K562 (cell line): ENCODE results near the gene ASCL2. TPM values are rescaled to one million over a fixed set of nuclear protein-coding genes. Genes with fewer than 3 reads are reported as not detected.

ENCODE experiments used
- DMBX1 ChIP-seq: fragments of 250-450 bp; sonication (Bioruptor Pico); IDR thresholded peaks from 2 replicates; pipeline ENCODE4 v1.8.0; 2022; ENCODE audit warnings: inconsistent platforms, mild to moderate bottlenecking, moderate library complexity, borderline replicate concordance
- E2F3 ChIP-seq: fragments of 250-450 bp; sonication (Bioruptor Pico); IDR thresholded peaks from 2 replicates; pipeline ENCODE4 v1.4.0; 2020; ENCODE audit warnings: mild to moderate bottlenecking
- MAFF ChIP-seq: IDR thresholded peaks from 2 replicates; pipeline ENCODE4 v1.6.1; 2012; ENCODE audit warnings: low read length, improper control_type of control experiment
- NFYB ChIP-seq: IDR thresholded peaks from 2 replicates; pipeline ENCODE4 v1.6.1; 2011; ENCODE audit warnings: mild to moderate bottlenecking, moderate library complexity; ENCODE audit not compliant: insufficient read length; ENCODE audit errors: extremely low read depth
- PRMT5 ChIP-seq: sonication (generic); formaldehyde crosslinking; IDR thresholded peaks from 2 replicates; pipeline ENCODE4 v1.5.0; 2020; ENCODE audit warnings: missing genetic modification reagents
- SIN3A ChIP-seq, 2 experiments: fragments of 150-350 bp in 1 of 2; IDR thresholded peaks; 2 replicates each; pipeline ENCODE4 v1.6.1; 2011 to 2016; ENCODE audit warnings: borderline replicate concordance in 2 of 2, low read depth in 2 of 2, low read length in 2 of 2, mild to moderate bottlenecking in 2 of 2, moderate library complexity in 2 of 2; ENCODE audit not compliant: control insufficient read depth in 1 of 2
- ZNF232 ChIP-seq: sonication (generic); formaldehyde crosslinking; IDR thresholded peaks from 2 replicates; pipeline ENCODE4 v1.8.0; 2022; ENCODE audit warnings: mild to moderate bottlenecking, missing genetic modification reagents
- ZNF589 ChIP-seq: fragments of 200-800 bp; sonication (Bioruptor generic); IDR thresholded peaks from 2 replicates; pipeline ENCODE4 v1.6.1; 2016; ENCODE audit warnings: low read depth, missing genetic modification characterization, missing compliant biosample characterization
- polyA plus RNA-seq, 8 experiments: library from polyadenylated mRNA; depleted of rRNA in 4 of 8; stranded (reverse) in 5 of 8; unstranded in 3 of 8; fragments of >200 nt; fragmentation: Nextera tagmentation in 2 of 8; fragmentation: Illumina TruSeq in 1 of 8; extraction: Ambion mirVana in 2 of 8; extraction: Trizol in 1 of 8; gene quantifications; 2 replicates each; pipeline versions ENCODE4 v1.2.1 to v1.2.3, GENCODE V29; 2011 to 2014; ENCODE audit warnings: inconsistent platforms in 1 of 8, missing spikeins in 1 of 8
- total RNA-seq, 7 experiments: library from RNA; depleted of rRNA in 6 of 7; stranded (reverse); fragments of >200 nt in 6 of 7; fragmentation: Illumina TruSeq in 2 of 7; extraction: Trizol in 2 of 7; gene quantifications; 2 replicates each; pipeline versions ENCODE4 v1.2.1 to v1.2.3, GENCODE V29; 2011 to 2021; ENCODE audit warnings: low replicate concordance in 1 of 7
- TF ChIP-seq, protein P1 (sequence below): fragments of 450-650 bp; IDR thresholded peaks from 2 replicates; pipeline ENCODE4 v1.7.1; 2018; ENCODE audit warnings: mild to moderate bottlenecking, low read depth; ENCODE audit not compliant: partially characterized antibody
- TF ChIP-seq, protein P2 (sequence below): fragments of 450-650 bp; IDR thresholded peaks from 2 replicates; pipeline ENCODE4 v1.6.1; 2016
- TF ChIP-seq, protein P3 (sequence below): sonication (generic); formaldehyde crosslinking; IDR thresholded peaks from 2 replicates; pipeline ENCODE4 v1.5.0; 2020; ENCODE audit warnings: missing genetic modification reagents
- TF ChIP-seq, protein P4 (sequence below): fragments of 250-450 bp; sonication (Bioruptor Pico); IDR thresholded peaks from 2 replicates; pipeline ENCODE4 v1.4.0; 2020; ENCODE audit warnings: borderline replicate concordance
- TF ChIP-seq, protein P5 (sequence below): sonication (generic); formaldehyde crosslinking; IDR thresholded peaks from 2 replicates; pipeline ENCODE4 v1.8.0; 2022; ENCODE audit warnings: missing genetic modification reagents, mild to moderate bottlenecking, borderline replicate concordance
- TF ChIP-seq, protein P6 (sequence below): fragments of 250-450 bp; sonication (Bioruptor Pico); IDR thresholded peaks from 2 replicates; pipeline ENCODE4 v1.5.0; 2021

Gene ASCL2
- total and polyA plus RNA-seq, 9 of the 15 experiments (the other 6 are each of a cell fraction or from before 2014, with no cell fraction given): 0.11 to 1.4 (median 0.36) TPM; not detected in 2

DNA sequence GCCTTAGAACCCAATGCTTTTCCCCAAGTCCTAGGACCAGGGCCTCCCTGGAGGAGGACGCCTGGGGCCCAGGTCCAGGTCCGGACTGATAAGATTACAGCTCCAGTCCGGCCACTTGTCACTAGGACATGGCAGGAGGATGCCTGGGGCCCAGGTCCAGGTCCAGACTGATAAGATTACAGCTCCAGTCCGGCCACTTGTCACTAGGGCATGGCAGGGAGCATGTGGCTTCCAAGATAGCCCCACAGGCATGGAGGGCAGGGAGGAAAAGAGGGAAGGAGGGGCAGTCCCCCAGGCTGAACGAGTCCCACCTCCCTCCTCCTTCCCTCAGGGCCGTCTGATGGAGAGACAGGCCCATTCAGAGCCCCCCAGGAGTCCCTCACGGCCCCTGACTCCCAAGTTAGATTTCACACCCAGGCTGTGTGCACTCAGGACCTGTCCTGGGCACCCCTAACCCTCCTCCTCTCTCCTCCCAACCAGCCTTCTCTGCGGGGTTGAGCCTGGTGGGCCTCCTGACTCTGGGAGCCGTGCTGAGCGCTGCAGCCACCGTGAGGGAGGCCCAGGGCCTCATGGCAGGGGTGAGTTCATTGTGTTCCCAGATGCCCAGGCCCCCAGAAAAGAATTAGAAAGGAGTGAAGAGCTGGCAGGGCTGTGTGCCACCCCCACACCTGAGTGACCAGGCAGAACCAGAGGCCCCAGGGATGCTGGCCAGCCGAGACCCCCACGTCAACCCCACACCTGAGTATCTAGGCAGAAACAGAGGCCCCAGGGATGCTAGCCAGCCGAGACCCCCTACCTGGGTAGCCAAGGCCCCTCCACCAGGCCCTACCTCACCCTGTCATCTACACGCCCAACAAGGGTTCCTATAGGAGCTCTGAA is 33.5 kb upstream of the ASCL2 start (continued):
- TF ChIP-seq, protein P1, sequence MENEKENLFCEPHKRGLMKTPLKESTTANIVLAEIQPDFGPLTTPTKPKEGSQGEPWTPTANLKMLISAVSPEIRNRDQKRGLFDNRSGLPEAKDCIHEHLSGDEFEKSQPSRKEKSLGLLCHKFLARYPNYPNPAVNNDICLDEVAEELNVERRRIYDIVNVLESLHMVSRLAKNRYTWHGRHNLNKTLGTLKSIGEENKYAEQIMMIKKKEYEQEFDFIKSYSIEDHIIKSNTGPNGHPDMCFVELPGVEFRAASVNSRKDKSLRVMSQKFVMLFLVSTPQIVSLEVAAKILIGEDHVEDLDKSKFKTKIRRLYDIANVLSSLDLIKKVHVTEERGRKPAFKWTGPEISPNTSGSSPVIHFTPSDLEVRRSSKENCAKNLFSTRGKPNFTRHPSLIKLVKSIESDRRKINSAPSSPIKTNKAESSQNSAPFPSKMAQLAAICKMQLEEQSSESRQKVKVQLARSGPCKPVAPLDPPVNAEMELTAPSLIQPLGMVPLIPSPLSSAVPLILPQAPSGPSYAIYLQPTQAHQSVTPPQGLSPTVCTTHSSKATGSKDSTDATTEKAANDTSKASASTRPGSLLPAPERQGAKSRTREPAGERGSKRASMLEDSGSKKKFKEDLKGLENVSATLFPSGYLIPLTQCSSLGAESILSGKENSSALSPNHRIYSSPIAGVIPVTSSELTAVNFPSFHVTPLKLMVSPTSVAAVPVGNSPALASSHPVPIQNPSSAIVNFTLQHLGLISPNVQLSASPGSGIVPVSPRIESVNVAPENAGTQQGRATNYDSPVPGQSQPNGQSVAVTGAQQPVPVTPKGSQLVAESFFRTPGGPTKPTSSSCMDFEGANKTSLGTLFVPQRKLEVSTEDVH: no peak
- 0 out of 2 replicates have a peak, but pooled peaks have one; percentile 55 for TF ChIP-seq E2F3 (CRISPR knock-in tag)
- no peak for TF ChIP-seq MAFF
- TF ChIP-seq PRMT5 (CRISPR knock-in tag): no peak
- TF ChIP-seq, protein P2, sequence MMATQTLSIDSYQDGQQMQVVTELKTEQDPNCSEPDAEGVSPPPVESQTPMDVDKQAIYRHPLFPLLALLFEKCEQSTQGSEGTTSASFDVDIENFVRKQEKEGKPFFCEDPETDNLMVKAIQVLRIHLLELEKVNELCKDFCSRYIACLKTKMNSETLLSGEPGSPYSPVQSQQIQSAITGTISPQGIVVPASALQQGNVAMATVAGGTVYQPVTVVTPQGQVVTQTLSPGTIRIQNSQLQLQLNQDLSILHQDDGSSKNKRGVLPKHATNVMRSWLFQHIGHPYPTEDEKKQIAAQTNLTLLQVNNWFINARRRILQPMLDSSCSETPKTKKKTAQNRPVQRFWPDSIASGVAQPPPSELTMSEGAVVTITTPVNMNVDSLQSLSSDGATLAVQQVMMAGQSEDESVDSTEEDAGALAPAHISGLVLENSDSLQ: peak; percentile 70; the same call in 1 of the 2 replicates
- TF ChIP-seq, protein P3, sequence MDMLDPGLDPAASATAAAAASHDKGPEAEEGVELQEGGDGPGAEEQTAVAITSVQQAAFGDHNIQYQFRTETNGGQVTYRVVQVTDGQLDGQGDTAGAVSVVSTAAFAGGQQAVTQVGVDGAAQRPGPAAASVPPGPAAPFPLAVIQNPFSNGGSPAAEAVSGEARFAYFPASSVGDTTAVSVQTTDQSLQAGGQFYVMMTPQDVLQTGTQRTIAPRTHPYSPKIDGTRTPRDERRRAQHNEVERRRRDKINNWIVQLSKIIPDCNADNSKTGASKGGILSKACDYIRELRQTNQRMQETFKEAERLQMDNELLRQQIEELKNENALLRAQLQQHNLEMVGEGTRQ: no peak
- TF ChIP-seq, protein P4, sequence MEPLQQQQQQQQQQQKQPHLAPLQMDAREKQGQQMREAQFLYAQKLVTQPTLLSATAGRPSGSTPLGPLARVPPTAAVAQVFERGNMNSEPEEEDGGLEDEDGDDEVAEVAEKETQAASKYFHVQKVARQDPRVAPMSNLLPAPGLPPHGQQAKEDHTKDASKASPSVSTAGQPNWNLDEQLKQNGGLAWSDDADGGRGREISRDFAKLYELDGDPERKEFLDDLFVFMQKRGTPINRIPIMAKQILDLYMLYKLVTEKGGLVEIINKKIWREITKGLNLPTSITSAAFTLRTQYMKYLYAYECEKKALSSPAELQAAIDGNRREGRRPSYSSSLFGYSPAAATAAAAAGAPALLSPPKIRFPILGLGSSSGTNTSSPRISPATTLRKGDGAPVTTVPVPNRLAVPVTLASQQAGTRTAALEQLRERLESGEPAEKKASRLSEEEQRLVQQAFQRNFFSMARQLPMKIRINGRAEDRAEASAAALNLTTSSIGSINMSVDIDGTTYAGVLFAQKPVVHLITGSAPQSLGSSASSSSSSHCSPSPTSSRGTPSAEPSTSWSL (CRISPR knock-in tag): no peak
- TF ChIP-seq DMBX1 (CRISPR knock-in tag): peak; percentile 92
- TF ChIP-seq, protein P5, sequence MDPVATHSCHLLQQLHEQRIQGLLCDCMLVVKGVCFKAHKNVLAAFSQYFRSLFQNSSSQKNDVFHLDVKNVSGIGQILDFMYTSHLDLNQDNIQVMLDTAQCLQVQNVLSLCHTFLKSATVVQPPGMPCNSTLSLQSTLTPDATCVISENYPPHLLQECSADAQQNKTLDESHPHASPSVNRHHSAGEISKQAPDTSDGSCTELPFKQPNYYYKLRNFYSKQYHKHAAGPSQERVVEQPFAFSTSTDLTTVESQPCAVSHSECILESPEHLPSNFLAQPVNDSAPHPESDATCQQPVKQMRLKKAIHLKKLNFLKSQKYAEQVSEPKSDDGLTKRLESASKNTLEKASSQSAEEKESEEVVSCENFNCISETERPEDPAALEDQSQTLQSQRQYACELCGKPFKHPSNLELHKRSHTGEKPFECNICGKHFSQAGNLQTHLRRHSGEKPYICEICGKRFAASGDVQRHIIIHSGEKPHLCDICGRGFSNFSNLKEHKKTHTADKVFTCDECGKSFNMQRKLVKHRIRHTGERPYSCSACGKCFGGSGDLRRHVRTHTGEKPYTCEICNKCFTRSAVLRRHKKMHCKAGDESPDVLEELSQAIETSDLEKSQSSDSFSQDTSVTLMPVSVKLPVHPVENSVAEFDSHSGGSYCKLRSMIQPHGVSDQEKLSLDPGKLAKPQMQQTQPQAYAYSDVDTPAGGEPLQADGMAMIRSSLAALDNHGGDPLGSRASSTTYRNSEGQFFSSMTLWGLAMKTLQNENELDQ (CRISPR knock-in tag): no peak
- TF ChIP-seq, protein P6, sequence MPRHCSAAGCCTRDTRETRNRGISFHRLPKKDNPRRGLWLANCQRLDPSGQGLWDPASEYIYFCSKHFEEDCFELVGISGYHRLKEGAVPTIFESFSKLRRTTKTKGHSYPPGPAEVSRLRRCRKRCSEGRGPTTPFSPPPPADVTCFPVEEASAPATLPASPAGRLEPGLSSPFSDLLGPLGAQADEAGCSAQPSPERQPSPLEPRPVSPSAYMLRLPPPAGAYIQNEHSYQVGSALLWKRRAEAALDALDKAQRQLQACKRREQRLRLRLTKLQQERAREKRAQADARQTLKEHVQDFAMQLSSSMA (CRISPR knock-in tag): no peak
- TF ChIP-seq ZNF232 (CRISPR knock-in tag): no peak
- no peak for TF ChIP-seq NFYB
- no peak for TF ChIP-seq SIN3A (IDR thresholded peaks at IDR 0.05; ENCODE audit: borderline replicate concordance in 2 of 2, control insufficient read depth in 1 of 2, low read depth in 2 of 2, low read length in 2 of 2)
- TF ChIP-seq ZNF589 (CRISPR knock-in tag): peak; percentile 91
